SHP77 (cell line): Measurements from ENCODE around the gene RPN2.
"Not testable (repeated sequence)": the region's sequence is repeated elsewhere in the genome, so short reads cannot be mapped to it uniquely, and the experiment has no call there.

Source experiments
- DNase-seq, 2 experiments: peaks; one replicate each; lab custom pipeline; 2025; lab: John Stamatoyannopoulos, UW

The RPN2 gene

GRCh38 chr20:37178839-37179682 lies at the start of gene RPN2, which contains the start of gene MROH8:
Gene RPN2 (plus strand): TSS chr20:37179330. CDS start chr20:37179357, 27 bp downstream.
Gene MROH8 (minus strand): TSS chr20:37179548.
- DNase-seq: peak; percentile 90 to 93

- no peak for DNase-seq
These were observed 47.6 kb upstream of the RPN2 start for GRCh38 chr20:37131486-37131885.

- no peak for DNase-seq
These were observed 45.2 kb upstream of the RPN2 start for GRCh38 chr20:37133952-37134351.

- no peak for DNase-seq
These were observed 41.6 kb upstream of the RPN2 start for GRCh38 chr20:37137547-37137946.

- no peak for DNase-seq
These were observed 36.4 kb upstream of the RPN2 start for GRCh38 chr20:37142708-37143107.

- DNase-seq: no peak
These were observed 34.2 kb upstream of the RPN2 start for GRCh38 chr20:37144856-37145404.

- DNase-seq: no peak
These were observed 31.9 kb upstream of the RPN2 start for GRCh38 chr20:37147250-37147649.

- not testable (repeated sequence) for DNase-seq
These were observed 28.3 kb upstream of the RPN2 start for GRCh38 chr20:37150864-37151263.

- DNase-seq: no peak
These were observed 27.6 kb upstream of the RPN2 start for GRCh38 chr20:37151529-37151928.

GRCh38 chr20:37152284-37152683 lies 26.8 kb upstream of the RPN2 start:
- DNase-seq: no peak

GRCh38 chr20:37154684-37155298 lies 24.3 kb upstream of the RPN2 start:
- no peak for DNase-seq

- DNase-seq: no peak
These were observed 23.1 kb upstream of the RPN2 start for GRCh38 chr20:37155987-37156386.

GRCh38 chr20:37158248-37158647 lies 20.9 kb upstream of the RPN2 start:
- no peak for DNase-seq

- DNase-seq: no peak
These were observed 18.4 kb upstream of the RPN2 start for GRCh38 chr20:37160683-37161082.

- no peak for DNase-seq
These were observed 17.1 kb upstream of the RPN2 start for GRCh38 chr20:37161830-37162549.

GRCh38 chr20:37162646-37163045 lies 16.5 kb upstream of the RPN2 start:
- no peak for DNase-seq

- DNase-seq: no peak
These were observed 15.1 kb upstream of the RPN2 start for GRCh38 chr20:37163832-37164554.

GRCh38 chr20:37165031-37165430 lies 14.1 kb upstream of the RPN2 start:
- no peak for DNase-seq

GRCh38 chr20:37166867-37167266 lies 12.3 kb upstream of the RPN2 start:
- no peak for DNase-seq

GRCh38 chr20:37172836-37173235 lies 6.3 kb upstream of the RPN2 start:
- no peak for DNase-seq

- no peak for DNase-seq
These were observed 774 bp downstream of the RPN2 start for GRCh38 chr20:37179683-37180524.
